ENCODE measurements around the gene NISCH.

NISCH gene

DNA sequence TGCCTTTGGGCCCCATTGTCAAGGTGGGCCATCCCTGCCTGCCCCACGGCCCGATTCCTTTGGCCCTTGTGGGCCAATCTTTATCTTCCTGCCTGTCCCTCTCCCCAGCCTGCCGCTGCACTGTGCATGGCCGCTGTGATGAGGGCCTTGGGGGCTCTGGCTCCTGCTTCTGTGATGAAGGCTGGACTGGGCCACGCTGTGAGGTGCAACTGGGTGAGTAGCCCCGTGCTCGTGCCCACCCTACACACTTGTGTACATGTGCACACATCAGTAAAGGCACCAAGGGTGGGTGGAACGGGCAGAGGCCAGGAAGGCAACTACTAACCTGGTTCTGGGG, 66.1 kb downstream of the NISCH start:
- ChIA-PET CTCF (no interaction called here), POLR2A (no interaction called here)
- DNase-seq (ENCODE audit: extremely low spot score), result no peak
- TF ChIP-seq NFRKB (IDR thresholded peaks at IDR 0.05) (no peak), BHLHE40 (IDR thresholded peaks at IDR 0.05; ENCODE audit: borderline replicate concordance) (no peak), HDGF (IDR thresholded peaks at IDR 0.05; ENCODE audit: borderline replicate concordance) (no peak), FOXK2 (IDR thresholded peaks at IDR 0.05) (no peak), ELF4 (IDR thresholded peaks at IDR 0.05) (no peak), SUZ12 (IDR thresholded peaks at IDR 0.05) (no peak), LEF1 (IDR thresholded peaks at IDR 0.05; ENCODE audit: borderline replicate concordance) (no peak), ARNT (IDR thresholded peaks at IDR 0.05) (no peak), L3MBTL2 (conservative IDR thresholded peaks at IDR 0.05) (no peak), ZNF384 (IDR thresholded peaks at IDR 0.05) (no peak), TARDBP (IDR thresholded peaks at IDR 0.05) (no peak)

GRCh38 chr3:52521881-52522650, 66.7 kb downstream of the NISCH start:
- DNase-seq (ENCODE audit: extremely low spot score), result no peak
- TF ChIP-seq ARNT (IDR thresholded peaks at IDR 0.05) (no peak), SUZ12 (IDR thresholded peaks at IDR 0.05) (no peak), BHLHE40 (IDR thresholded peaks at IDR 0.05; ENCODE audit: borderline replicate concordance) (no peak), TARDBP (IDR thresholded peaks at IDR 0.05) (no peak), LEF1 (IDR thresholded peaks at IDR 0.05; ENCODE audit: borderline replicate concordance) (no peak), CTBP1 (IDR thresholded peaks at IDR 0.05; ENCODE audit: borderline replicate concordance) (no peak), NFRKB (IDR thresholded peaks at IDR 0.05) (no peak), L3MBTL2 (conservative IDR thresholded peaks at IDR 0.05) (no peak), ELF4 (IDR thresholded peaks at IDR 0.05) (no peak), HDGF (IDR thresholded peaks at IDR 0.05; ENCODE audit: borderline replicate concordance) (no peak), FOXA1 (IDR thresholded peaks at IDR 0.05) (no peak), FOXM1 (IDR thresholded peaks at IDR 0.05; ENCODE audit: borderline replicate concordance) (no peak), FOXK2 (IDR thresholded peaks at IDR 0.05) (no peak), ZNF384 (IDR thresholded peaks at IDR 0.05) (no peak), SP1 (IDR thresholded peaks at IDR 0.05) (no peak)
- TF ChIP-seq, protein P1, sequence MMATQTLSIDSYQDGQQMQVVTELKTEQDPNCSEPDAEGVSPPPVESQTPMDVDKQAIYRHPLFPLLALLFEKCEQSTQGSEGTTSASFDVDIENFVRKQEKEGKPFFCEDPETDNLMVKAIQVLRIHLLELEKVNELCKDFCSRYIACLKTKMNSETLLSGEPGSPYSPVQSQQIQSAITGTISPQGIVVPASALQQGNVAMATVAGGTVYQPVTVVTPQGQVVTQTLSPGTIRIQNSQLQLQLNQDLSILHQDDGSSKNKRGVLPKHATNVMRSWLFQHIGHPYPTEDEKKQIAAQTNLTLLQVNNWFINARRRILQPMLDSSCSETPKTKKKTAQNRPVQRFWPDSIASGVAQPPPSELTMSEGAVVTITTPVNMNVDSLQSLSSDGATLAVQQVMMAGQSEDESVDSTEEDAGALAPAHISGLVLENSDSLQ (IDR thresholded peaks at IDR 0.05), result no peak
- POLR2A ChIA-PET, result no interaction called here
- CTCF ChIA-PET, result no interaction called here

DNA sequence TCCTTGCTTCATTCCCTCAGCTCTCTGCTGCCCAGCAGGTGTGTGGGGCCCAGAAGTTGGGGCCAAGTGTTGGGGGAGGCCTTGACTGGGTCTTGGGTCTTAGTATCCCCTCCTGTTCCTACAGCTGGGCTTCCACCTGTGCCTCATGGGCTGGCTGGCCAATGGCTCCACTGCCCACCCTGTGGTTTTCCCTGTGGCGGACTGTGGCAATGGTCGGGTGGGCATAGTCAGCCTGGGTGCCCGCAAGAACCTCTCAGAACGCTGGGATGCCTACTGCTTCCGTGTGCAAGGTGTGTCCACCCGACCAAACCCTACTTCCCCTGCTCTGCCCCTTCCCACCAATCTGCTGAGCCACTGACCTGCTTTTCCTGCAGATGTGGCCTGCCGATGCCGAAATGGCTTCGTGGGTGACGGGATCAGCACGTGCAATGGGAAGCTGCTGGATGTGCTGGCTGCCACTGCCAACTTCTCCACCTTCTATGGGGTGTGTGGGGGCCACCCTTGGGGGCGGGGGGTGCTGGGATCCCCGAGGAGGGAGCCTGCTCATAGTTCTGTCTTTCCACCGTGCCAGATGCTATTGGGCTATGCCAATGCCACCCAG, 67.3 kb downstream of the NISCH start:
- ChIA-PET CTCF (no interaction called here), POLR2A (interaction anchor here (1.1 kb wide), 1 partner anchor 14 kb away, joined by 5 read pairs; the partner anchor contains the start of gene UQCC5)
- no peak for TF ChIP-seq TARDBP (IDR thresholded peaks at IDR 0.05)
- no peak for DNase-seq (ENCODE audit: extremely low spot score)

- TF ChIP-seq TARDBP (IDR thresholded peaks at IDR 0.05) (no peak), L3MBTL2 (conservative IDR thresholded peaks at IDR 0.05) (no peak), ZNF384 (IDR thresholded peaks at IDR 0.05) (no peak), SUZ12 (IDR thresholded peaks at IDR 0.05) (no peak), CTBP1 (IDR thresholded peaks at IDR 0.05; ENCODE audit: borderline replicate concordance) (no peak), NFRKB (IDR thresholded peaks at IDR 0.05) (no peak), SP1 (IDR thresholded peaks at IDR 0.05) (no peak), BHLHE40 (IDR thresholded peaks at IDR 0.05; ENCODE audit: borderline replicate concordance) (no peak), FOXA1 (IDR thresholded peaks at IDR 0.05) (no peak), ELF4 (IDR thresholded peaks at IDR 0.05) (no peak), ARNT (IDR thresholded peaks at IDR 0.05) (no peak), FOXM1 (IDR thresholded peaks at IDR 0.05; ENCODE audit: borderline replicate concordance) (no peak), HDGF (IDR thresholded peaks at IDR 0.05; ENCODE audit: borderline replicate concordance) (no peak), FOXK2 (IDR thresholded peaks at IDR 0.05) (no peak)
- ChIA-PET CTCF (no interaction called here), POLR2A (interaction anchor here (1.1 kb wide), 1 partner anchor 13 kb away, joined by 5 read pairs; the partner anchor contains the start of gene UQCC5)
- no peak for DNase-seq (ENCODE audit: extremely low spot score)
Measured at GRCh38 chr3:52523386-52524257, 68.2 kb downstream of the NISCH start.

- no peak for DNase-seq (ENCODE audit: extremely low spot score)
- ChIA-PET CTCF (no interaction called here), POLR2A (no interaction called here)
- TF ChIP-seq, protein P1 (IDR thresholded peaks at IDR 0.05), result no peak
- TF ChIP-seq FOXA1 (IDR thresholded peaks at IDR 0.05) (no peak), ZNF384 (IDR thresholded peaks at IDR 0.05) (no peak), FOXK2 (IDR thresholded peaks at IDR 0.05) (no peak), FOXM1 (IDR thresholded peaks at IDR 0.05; ENCODE audit: borderline replicate concordance) (no peak), ELF4 (IDR thresholded peaks at IDR 0.05) (no peak), SP1 (IDR thresholded peaks at IDR 0.05) (no peak), TARDBP (IDR thresholded peaks at IDR 0.05) (no peak), ARNT (IDR thresholded peaks at IDR 0.05) (no peak), BHLHE40 (IDR thresholded peaks at IDR 0.05; ENCODE audit: borderline replicate concordance) (no peak), L3MBTL2 (conservative IDR thresholded peaks at IDR 0.05) (no peak), LEF1 (IDR thresholded peaks at IDR 0.05; ENCODE audit: borderline replicate concordance) (no peak), CTBP1 (IDR thresholded peaks at IDR 0.05; ENCODE audit: borderline replicate concordance) (no peak), SUZ12 (IDR thresholded peaks at IDR 0.05) (no peak), HDGF (IDR thresholded peaks at IDR 0.05; ENCODE audit: borderline replicate concordance) (no peak), NFRKB (IDR thresholded peaks at IDR 0.05) (no peak)
Measured at GRCh38 chr3:52524258-52524751, 68.9 kb downstream of the NISCH start.

All from HEK293T (cell line).